K562 (cell line): Measurements from ENCODE around the gene USB1. TPM values are rescaled to one million over a fixed set of nuclear protein-coding genes. Genes with fewer than 3 reads are reported as not detected.

ENCODE experiments used
- ATAC-seq: fragments of 200-7000 bp; cut with Tn5 transposase; 3 replicates; pipeline ENCODE4 v1.9.1; 2020; ENCODE audit warnings: moderate library complexity
- BruUV-seq: library from RNA; stranded (reverse); fragments of 400-500 nt; replicated peaks from 2 replicates; lab custom pipeline; 2021; lab: Mats Ljungman, UMichigan
- CTCF ChIA-PET: fragments of 300-600 bp; formaldehyde crosslinking; extraction: SDS; loops from one replicate; lab custom pipeline; 2021; ENCODE audit warnings: low intra/inter-chr PET ratio; lab: Yijun Ruan, JAX
- POLR2A ChIA-PET: fragments of 300-600, 350-650 bp; sonication (Branson Sonifier 250); formaldehyde crosslinking; extraction: SDS; loops from one replicate; lab custom pipeline; 2021; ENCODE audit warnings: antibody characterized with exemption, inconsistent platforms; lab: Yijun Ruan, JAX
- DNase-seq, 4 experiments: peaks; one replicate each; pipeline versions ENCODE4 v3.0.0 to v3.0.0-alpha.2; 2011 to 2018; ENCODE audit warnings: low spot score in 3 of 4, mixed read lengths in 3 of 4; ENCODE audit errors: extremely low read depth in 1 of 4
- FAIRE-seq: peaks from 2 replicates; lab custom pipeline; 2011; peaks lifted over from hg19 to GRCh38; lab: Jason Lieb, UNC
- H2AFZ ChIP-seq: 2 replicates; pipeline ENCODE4 v1.6.0; 2011; ENCODE audit warnings: low read depth, low read length, control low read depth, inconsistent platforms
- H3K27ac ChIP-seq: fragments of 200-600 bp; 3 replicates; pipeline ENCODE4 v1.8.0; 2011; ENCODE audit warnings: low read depth, mild to moderate bottlenecking, control low read depth, inconsistent platforms, low read length, moderate library complexity, mixed read lengths; ENCODE audit errors: extremely low read depth
- H3K27me3 ChIP-seq, 2 experiments: fragments of 300-600 bp in 1 of 2; 2 replicates in 1 of 2; 3 replicates in 1 of 2; pipeline versions ENCODE4 v1.6.0 to v1.8.0; 2011; ENCODE audit warnings: inconsistent platforms in 2 of 2, low read length in 2 of 2, mild to moderate bottlenecking in 1 of 2, mixed read lengths in 1 of 2, moderate library complexity in 1 of 2; ENCODE audit not compliant: control insufficient read depth in 2 of 2, insufficient read depth in 2 of 2
- H3K36me3 ChIP-seq: fragments of 300-600 bp; 3 replicates; pipeline ENCODE4 v1.8.0; 2011; ENCODE audit warnings: mild to moderate bottlenecking, low read length, inconsistent platforms; ENCODE audit not compliant: control insufficient read depth, insufficient read depth
- H3K4me1 ChIP-seq, 2 experiments: fragments of 200-600 bp in 1 of 2; replicated peaks in 1 of 2; 2 replicates in 1 of 2; 3 replicates in 1 of 2; pipeline versions ENCODE4 v1.5.1 to v1.8.0; 2011; ENCODE audit warnings: inconsistent platforms in 2 of 2, low read length in 2 of 2, mild to moderate bottlenecking in 1 of 2, mixed read lengths in 1 of 2, moderate library complexity in 1 of 2; ENCODE audit not compliant: control insufficient read depth in 2 of 2, insufficient read depth in 2 of 2
- H3K4me2 ChIP-seq: 2 replicates; pipeline ENCODE4 v1.6.1; 2011; ENCODE audit warnings: low read length, control low read depth, inconsistent platforms, mixed read lengths; ENCODE audit not compliant: insufficient read depth
- H3K4me3 ChIP-seq: fragments of 200-600 bp; sonication (generic), shearing (Covaris generic); 2 replicates; pipeline ENCODE4 v1.5.1; 2016; ENCODE audit warnings: control low read depth, inconsistent platforms
- H3K79me2 ChIP-seq: fragments of 200-600 bp; 3 replicates; pipeline ENCODE4 v1.8.0; 2011; ENCODE audit warnings: low read length, inconsistent platforms; ENCODE audit not compliant: control insufficient read depth, insufficient read depth
- H3K9ac ChIP-seq, 2 experiments: 2 replicates each; pipeline versions ENCODE4 v1.6.0 to v1.6.1; 2011; ENCODE audit warnings: low read depth in 2 of 2, low read length in 2 of 2, control low read depth in 1 of 2, inconsistent platforms in 1 of 2, mild to moderate bottlenecking in 1 of 2, mixed read lengths in 1 of 2; ENCODE audit not compliant: insufficient read depth in 1 of 2
- H3K9me1 ChIP-seq: one replicate; pipeline ENCODE4 v1.6.0; 2011; ENCODE audit warnings: inconsistent platforms, mild to moderate bottlenecking, low read length, moderate library complexity; ENCODE audit not compliant: control insufficient read depth, insufficient read depth
- H3K9me3 ChIP-seq: replicated peaks from 2 replicates; pipeline ENCODE4 v1.5.1; 2011; ENCODE audit warnings: low read depth, low read length, inconsistent platforms; ENCODE audit not compliant: control insufficient read depth, insufficient read depth
- H4K20me1 ChIP-seq: replicated peaks from 2 replicates; pipeline ENCODE4 v1.6.1; 2011; ENCODE audit warnings: low read length, inconsistent platforms, mixed read lengths; ENCODE audit not compliant: control insufficient read depth, insufficient read depth
- CCNT2 ChIP-seq: IDR thresholded peaks from 2 replicates; pipeline ENCODE4 v1.6.1; 2011; ENCODE audit warnings: borderline replicate concordance, low read depth, mild to moderate bottlenecking, moderate library complexity, mixed read lengths, low read length; ENCODE audit not compliant: insufficient read length; ENCODE audit errors: extremely low read depth
- CLOCK ChIP-seq: fragments of 250-450 bp; sonication (Bioruptor Pico); IDR thresholded peaks from 2 replicates; pipeline ENCODE4 v1.4.0; 2020; ENCODE audit warnings: mild to moderate bottlenecking, moderate library complexity, borderline replicate concordance
- NFIC ChIP-seq: fragments of 450-650 bp; IDR thresholded peaks from 2 replicates; pipeline ENCODE4 v1.6.1; 2017; ENCODE audit warnings: mild to moderate bottlenecking, inconsistent platforms
- RBM25 ChIP-seq: fragments of 200-400 bp; formaldehyde crosslinking; IDR thresholded peaks from 2 replicates; pipeline ENCODE4 v1.6.1; 2018; ENCODE audit warnings: low read length, low read depth, moderate library complexity; ENCODE audit not compliant: severe bottlenecking
- ZNF277 ChIP-seq: fragments of 250-450 bp; sonication (Bioruptor Pico); IDR thresholded peaks from 2 replicates; pipeline ENCODE4 v1.8.0; 2022; ENCODE audit warnings: inconsistent platforms, mild to moderate bottlenecking, moderate library complexity, borderline replicate concordance
- ZNF76 ChIP-seq: fragments of 250-450 bp; sonication (Bioruptor Pico); IDR thresholded peaks from 2 replicates; pipeline ENCODE4 v1.4.0; 2020; ENCODE audit warnings: mild to moderate bottlenecking, moderate library complexity, borderline replicate concordance
- WGBS: fragments of 100-300 bp; shearing (Covaris generic); methylation state at CpG from one replicate; pipeline ENCODE4 v1.1.6; 2016; ENCODE audit warnings: low coverage, mixed read lengths; ENCODE audit not compliant: insufficient coverage; ENCODE audit errors: missing lambda C conversion rate; 5-methylcytosine and 5-hydroxymethylcytosine counted together
- in situ Hi-C: fragments of 300-500 bp; cut with MboI; formaldehyde crosslinking; loops from 4 replicates; pipeline ENCODE4 v1.15.0; 2018; ENCODE audit warnings: inconsistent platforms, mixed read lengths
- intact Hi-C: fragments of 100-400 bp; cut with micrococcal nuclease; formaldehyde crosslinking; loops from 2 replicates; pipeline ENCODE4 v1.14.2; 2022
- polyA plus RNA-seq, 8 experiments: library from polyadenylated mRNA; depleted of rRNA in 4 of 8; stranded (reverse) in 5 of 8; unstranded in 3 of 8; fragments of >200 nt; fragmentation: Nextera tagmentation in 2 of 8; fragmentation: Illumina TruSeq in 1 of 8; extraction: Ambion mirVana in 2 of 8; extraction: Trizol in 1 of 8; gene quantifications; 2 replicates each; pipeline versions ENCODE4 v1.2.1 to v1.2.3, GENCODE V29; 2011 to 2014; ENCODE audit warnings: inconsistent platforms in 1 of 8, missing spikeins in 1 of 8
- total RNA-seq, 7 experiments: library from RNA; depleted of rRNA in 6 of 7; stranded (reverse); fragments of >200 nt in 6 of 7; fragmentation: Illumina TruSeq in 2 of 7; extraction: Trizol in 2 of 7; gene quantifications; 2 replicates each; pipeline versions ENCODE4 v1.2.1 to v1.2.3, GENCODE V29; 2011 to 2021; ENCODE audit warnings: low replicate concordance in 1 of 7

The USB1 gene
- total and polyA plus RNA-seq, 9 of the 15 experiments (the other 6 are each of a cell fraction or from before 2014, with no cell fraction given) = 11.6 to 73.6 (median 19.4) TPM

DNA sequence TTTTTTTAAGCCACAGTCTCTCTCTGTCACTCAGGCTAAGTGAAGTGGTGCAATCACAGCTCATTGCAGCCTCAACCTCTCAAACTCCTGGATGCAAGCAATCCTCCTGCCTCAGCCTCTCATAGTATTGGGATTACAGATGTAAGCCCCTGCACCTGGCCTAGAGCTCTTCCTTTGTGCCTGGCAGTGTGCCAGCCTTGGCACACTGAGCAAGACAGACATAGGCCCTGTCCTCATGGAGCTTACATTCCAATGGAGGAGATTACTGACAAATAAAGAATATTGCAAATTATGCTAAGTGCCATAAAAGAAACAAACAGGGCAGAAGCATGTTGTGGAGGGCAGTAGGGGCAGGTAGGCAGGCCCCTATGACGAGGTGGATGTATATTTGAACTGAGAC, 29.4 kb upstream of the USB1 start (continued):
- TF ChIP-seq ZNF277 (CRISPR knock-in tag) = no peak
- peak; percentile 89 for TF ChIP-seq NFIC
- TF ChIP-seq CLOCK (CRISPR knock-in tag) = no peak
- TF ChIP-seq CCNT2 = no peak

- intact Hi-C loops = no loop called here
- H3K79me2 ChIP-seq = no peaks in the 10 kb centered on the region
- POLR2A ChIA-PET = interaction anchor here (0.5 to 1.0 kb wide), 3 partner anchors 28 to 342 kb away, joined by 3 to 4 read pairs (median 3); partner anchors contain the start of gene ZNF319
- WGBS = 73% methylated on average over 4 of the region's 4 CpGs
- no peaks in the 10 kb centered on the region for H3K36me3 ChIP-seq
- no peak overlapping the region; the same call in 1 of the 2 replicates for H2AFZ ChIP-seq
- H3K4me3 ChIP-seq = no peak overlapping the region
- H3K9ac ChIP-seq = no peak overlapping the region; a peak in 1 of 4 replicates
- DNase-seq (no peak), FAIRE-seq (no peak), ATAC-seq (no peak)
- peaks cover 19 to 21% of the 10 kb centered on the region in 2 experiments for H3K4me1 ChIP-seq
- no TSS peak for BruUV-seq
- H3K27me3 ChIP-seq = no peaks in the 10 kb centered on the region
- H3K9me1 ChIP-seq = peaks cover 6% of the 10 kb centered on the region
- CTCF ChIA-PET = interaction anchor here (0.6 kb wide), 1 partner anchor 75 kb away, joined by 3 read pairs; no protein-coding TSS in a partner anchor
- no peaks in the 10 kb centered on the region for H3K9me3 ChIP-seq
- no peak overlapping the region for H3K4me2 ChIP-seq
- H4K20me1 ChIP-seq = no peaks in the 10 kb centered on the region
- H3K27ac ChIP-seq = no peak overlapping the region
- in situ Hi-C loops = no loop called here
- TF ChIP-seq RBM25 = peak; percentile 31
- no peak for TF ChIP-seq ZNF76
These were observed 28.9 kb upstream of the USB1 start for GRCh38 chr16:57972306-57972705.
